Hepatocyte (in vitro differentiated cells): Measurements from ENCODE around the gene KRTAP12-4. TPM values are rescaled to one million over a fixed set of nuclear protein-coding genes. Genes with fewer than 3 reads are reported as not detected.
"Not testable (repeated sequence)": the region's sequence is repeated elsewhere in the genome, so short reads cannot be mapped to it uniquely, and the experiment has no call there.

Experiments used
- DNase-seq: peaks from one replicate; pipeline ENCODE4 v3.0.0-alpha.2; 2016; ENCODE audit warnings: low spot score
- H2AFZ ChIP-seq: fragments of 200-600 bp; sonication (generic); 2 replicates; pipeline ENCODE4 v1.6.0; 2016; ENCODE audit warnings: antibody characterized with exemption, mild to moderate bottlenecking
- H3K27ac ChIP-seq: fragments of 200-600 bp; sonication (generic); 2 replicates; pipeline ENCODE4 v1.5.1; 2016; ENCODE audit warnings: mild to moderate bottlenecking
- H3K27me3 ChIP-seq: fragments of 200-600 bp; sonication (generic); 2 replicates; pipeline ENCODE4 v1.6.1; 2016
- H3K36me3 ChIP-seq: fragments of 200-600 bp; sonication (generic); replicated peaks from 2 replicates; pipeline ENCODE4 v1.5.1; 2016; ENCODE audit warnings: low read depth; ENCODE audit not compliant: insufficient read depth
- H3K4me1 ChIP-seq: fragments of 200-600 bp; sonication (generic); 2 replicates; pipeline ENCODE4 v1.5.1; 2016; ENCODE audit warnings: mild to moderate bottlenecking, moderate library complexity; ENCODE audit not compliant: insufficient read depth
- H3K4me2 ChIP-seq: fragments of 200-600 bp; sonication (generic); 2 replicates; pipeline ENCODE4 v1.6.0; 2016
- H3K4me3 ChIP-seq: fragments of 200-600 bp; sonication (generic); 2 replicates; pipeline ENCODE4 v1.5.1; 2016; ENCODE audit warnings: mild to moderate bottlenecking
- H3K79me2 ChIP-seq: fragments of 200-600 bp; sonication (generic); 2 replicates; pipeline ENCODE4 v1.6.0; 2017; ENCODE audit warnings: mild to moderate bottlenecking
- H3K9me2 ChIP-seq: fragments of 200-600 bp; sonication (generic); replicated peaks from 2 replicates; pipeline ENCODE4 v1.6.0; 2017; ENCODE audit warnings: mild to moderate bottlenecking; ENCODE audit not compliant: insufficient read depth
- H3K9me3 ChIP-seq: fragments of 200-600 bp; sonication (generic); 2 replicates; pipeline ENCODE4 v1.5.1; 2016; ENCODE audit warnings: low read depth, mild to moderate bottlenecking
- H4K20me1 ChIP-seq: fragments of 200-600 bp; sonication (generic); 2 replicates; pipeline ENCODE4 v1.6.0; 2016; ENCODE audit warnings: mild to moderate bottlenecking; ENCODE audit not compliant: insufficient read depth, poor library complexity, severe bottlenecking
- CTCF ChIP-seq: fragments of 200-600 bp; sonication (generic); IDR thresholded peaks from 2 replicates; pipeline ENCODE4 v1.5.1; 2016; ENCODE audit warnings: antibody characterized with exemption, mild to moderate bottlenecking; ENCODE audit not compliant: poor library complexity
- EZH2 ChIP-seq: fragments of 200-600 bp; sonication (generic); IDR thresholded peaks from 2 replicates; pipeline ENCODE4 v1.6.1; 2016; ENCODE audit warnings: antibody characterized with exemption, mild to moderate bottlenecking, borderline replicate concordance
- EZH2phosphoT487 ChIP-seq: fragments of 200-600 bp; sonication (generic); IDR thresholded peaks from one replicate; pipeline ENCODE4 v1.6.1; 2018; ENCODE audit warnings: antibody characterized with exemption, mild to moderate bottlenecking, low read depth, moderate library complexity; ENCODE audit not compliant: unreplicated experiment, severe bottlenecking
- WGBS: methylation state at CpG from one replicate; pipeline ENCODE4 v1.1.6; 2016; ENCODE audit warnings: low lambda C conversion rate; ENCODE audit errors: missing lambda C conversion rate; 5-methylcytosine and 5-hydroxymethylcytosine counted together
- polyA plus RNA-seq: library from polyadenylated mRNA; unstranded; fragments of >200 nt; fragmentation: Nextera tagmentation; extraction: Ambion mirVana; gene quantifications from 2 replicates; pipeline ENCODE4 v1.2.1, GENCODE V29; 2016
- total RNA-seq: library from RNA; depleted of rRNA; stranded (reverse); fragments of >200 nt; gene quantifications from 2 replicates; pipeline ENCODE4 v1.2.3, GENCODE V29; 2014

KRTAP12-4 gene
- total and polyA plus RNA-seq, 2 experiments from 2014 or later: not detected

- no peak for TF ChIP-seq CTCF
- no peak for TF ChIP-seq EZH2
- TF ChIP-seq EZH2phosphoT487: no peak
- no peak for DNase-seq
- H3K4me3 ChIP-seq: no peak overlapping the region
- peaks cover 4% of the 10 kb centered on the region for H3K9me3 ChIP-seq
- WGBS: 86% methylated on average over 14 of the region's 14 CpGs
- no peaks in the 10 kb centered on the region for H3K9me2 ChIP-seq
- no peaks in the 10 kb centered on the region for H4K20me1 ChIP-seq
- H3K4me1 ChIP-seq: no peaks in the 10 kb centered on the region
- no peaks in the 10 kb centered on the region for H3K36me3 ChIP-seq
- no peak overlapping the region for H3K4me2 ChIP-seq
- no peaks in the 10 kb centered on the region for H3K27me3 ChIP-seq
- H3K27ac ChIP-seq: no peak overlapping the region
- H3K79me2 ChIP-seq: no peaks in the 10 kb centered on the region
- no peak overlapping the region for H2AFZ ChIP-seq
Observed at GRCh38 chr21:44643741-44644310, 10.6 kb downstream of the KRTAP12-4 start.

GRCh38 chr21:44640761-44641160 lies 13.7 kb downstream of the KRTAP12-4 start:
- Histone ChIP-seq H3K4me2 (no peak overlapping the region), H3K9me3 (peaks cover 4% of the 10 kb centered on the region), H3K36me3 (no peaks in the 10 kb centered on the region), H3K4me3 (no peak overlapping the region), H3K27me3 (no peaks in the 10 kb centered on the region), H2AFZ (no peak overlapping the region), H3K27ac (no peak overlapping the region), H3K4me1 (no peaks in the 10 kb centered on the region), H3K79me2 (no peaks in the 10 kb centered on the region), H3K9me2 (no peaks in the 10 kb centered on the region), H4K20me1 (no peaks in the 10 kb centered on the region)
- DNase-seq: no peak
- TF ChIP-seq EZH2 (no peak), EZH2phosphoT487 (no peak), CTCF (no peak)
- 90% methylated on average over 5 of the region's 5 CpGs for whole genome bisulfite sequencing

GRCh38 chr21:44639331-44639655 lies 15.2 kb downstream of the KRTAP12-4 start:
- Histone ChIP-seq H3K27ac (no peak overlapping the region), H3K79me2 (no peaks in the 10 kb centered on the region), H4K20me1 (no peaks in the 10 kb centered on the region), H3K4me3 (no peak overlapping the region), H3K9me2 (no peaks in the 10 kb centered on the region), H2AFZ (no peak overlapping the region), H3K4me2 (no peak overlapping the region), H3K27me3 (no peaks in the 10 kb centered on the region), H3K4me1 (no peaks in the 10 kb centered on the region), H3K9me3 (no peaks in the 10 kb centered on the region), H3K36me3 (no peaks in the 10 kb centered on the region)
- 92% methylated on average over 12 of the region's 12 CpGs for WGBS
- TF ChIP-seq CTCF (no peak), EZH2 (no peak), EZH2phosphoT487 (no peak)
- no peak for DNase-seq

- H3K27ac ChIP-seq, H2AFZ ChIP-seq, DNase-seq, H3K9me2 ChIP-seq, H3K4me2 ChIP-seq, H3K36me3 ChIP-seq, H3K79me2 ChIP-seq, H3K27me3 ChIP-seq, H3K9me3 ChIP-seq, H3K4me1 ChIP-seq, H3K4me3 ChIP-seq, H4K20me1 ChIP-seq: not testable (repeated sequence)
- 87% methylated on average over 20 of the region's 21 CpGs for WGBS
Observed at GRCh38 chr21:44638506-44639330, 15.7 kb downstream of the KRTAP12-4 start.

- not testable (repeated sequence) for H3K36me3 ChIP-seq, DNase-seq, H3K4me3 ChIP-seq, H3K79me2 ChIP-seq, H2AFZ ChIP-seq, H3K27ac ChIP-seq, H3K27me3 ChIP-seq, H3K9me3 ChIP-seq, H4K20me1 ChIP-seq, H3K4me2 ChIP-seq, H3K9me2 ChIP-seq, H3K4me1 ChIP-seq
- WGBS: 82% methylated on average over 11 of the region's 12 CpGs
Observed at GRCh38 chr21:44637851-44638348, 16.6 kb downstream of the KRTAP12-4 start.
